HG03280 (cell line): Measurements from ENCODE around the gene ETNPPL.

ENCODE experiments used
- ATAC-seq: cut with Tn5 transposase; IDR thresholded peaks from one replicate; pipeline ENCODE4 v1.9.1; 2021; ENCODE audit warnings: mild to moderate bottlenecking, moderate library complexity; ENCODE audit not compliant: unreplicated experiment

ETNPPL gene

DNA sequence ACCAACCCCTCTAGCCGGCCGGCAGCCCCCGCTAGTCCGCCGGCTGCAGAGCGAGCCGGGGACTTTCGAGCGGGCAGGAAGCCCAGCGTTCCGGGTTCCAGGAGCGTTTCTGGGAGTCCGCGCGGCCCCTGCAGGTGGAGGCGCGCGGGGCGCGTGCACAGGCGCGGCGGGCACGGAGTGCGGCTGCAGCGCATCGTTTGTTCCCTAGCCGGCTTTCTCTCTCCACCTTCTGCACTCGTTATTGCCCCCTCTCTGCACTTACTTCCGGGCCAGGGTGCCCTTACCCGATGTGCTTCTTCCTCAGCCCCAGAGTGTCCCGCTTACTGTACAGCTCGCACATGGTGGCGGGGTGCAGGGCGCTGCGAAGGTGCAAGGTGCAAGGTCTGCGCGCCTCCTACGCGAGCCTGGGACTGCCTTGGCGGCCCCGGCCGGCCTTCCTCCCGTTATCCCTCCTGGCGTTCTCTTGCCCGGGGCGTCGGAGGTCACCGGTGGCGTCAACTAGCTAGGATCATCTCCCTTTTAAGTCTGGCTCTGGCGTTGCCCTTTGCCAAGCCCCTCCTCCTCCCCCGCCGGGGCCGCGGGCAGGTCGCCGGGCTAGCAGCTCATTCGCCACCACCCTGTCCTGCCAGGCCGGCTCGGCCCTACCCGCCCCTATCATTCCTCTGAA, at the start of gene ETNPPL:
TSS of gene ETNPPL (minus strand) at position 495 of the 667 bp plus-strand sequence. CDS start at position 340, 155 bp downstream.
- ATAC-seq = no peak

DNA sequence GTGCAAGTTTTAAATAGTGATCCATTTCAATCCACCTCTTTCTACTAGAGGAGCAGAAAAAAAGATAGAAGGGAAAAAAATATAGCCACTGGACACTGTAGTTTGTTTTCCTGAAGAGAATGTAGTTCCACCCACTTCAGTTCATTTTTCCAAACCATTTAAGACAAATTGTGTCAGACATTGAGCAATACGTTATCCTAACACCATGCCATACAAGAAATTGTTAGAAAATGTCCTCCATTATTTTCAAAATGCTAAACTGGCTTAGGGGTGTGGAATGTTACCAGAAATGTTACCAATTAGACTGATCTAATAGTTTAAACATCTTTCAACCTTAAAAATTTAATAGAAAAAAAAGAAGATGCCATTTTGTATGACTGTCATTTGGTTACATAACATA, 48.6 kb upstream of the ETNPPL start:
- no peak for ATAC-seq

DNA sequence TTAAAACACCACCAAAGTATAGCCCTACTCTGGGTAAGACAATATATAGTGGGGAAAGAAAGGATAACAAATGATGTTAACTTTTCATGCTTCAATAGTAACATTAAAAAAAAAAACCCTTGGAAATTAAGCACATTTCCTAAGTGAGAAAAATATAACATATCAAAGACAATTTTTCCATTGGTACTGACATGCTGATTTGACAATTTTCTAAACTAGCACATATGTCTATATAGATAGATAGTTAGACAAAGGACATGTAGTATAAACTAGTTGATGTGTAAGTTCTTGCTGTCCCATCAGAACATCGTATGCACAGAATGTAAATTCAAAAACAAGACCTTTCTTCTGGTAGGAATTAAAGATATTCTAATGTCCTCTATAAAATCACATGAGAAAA, 47.2 kb upstream of the ETNPPL start:
- no peak for ATAC-seq

DNA sequence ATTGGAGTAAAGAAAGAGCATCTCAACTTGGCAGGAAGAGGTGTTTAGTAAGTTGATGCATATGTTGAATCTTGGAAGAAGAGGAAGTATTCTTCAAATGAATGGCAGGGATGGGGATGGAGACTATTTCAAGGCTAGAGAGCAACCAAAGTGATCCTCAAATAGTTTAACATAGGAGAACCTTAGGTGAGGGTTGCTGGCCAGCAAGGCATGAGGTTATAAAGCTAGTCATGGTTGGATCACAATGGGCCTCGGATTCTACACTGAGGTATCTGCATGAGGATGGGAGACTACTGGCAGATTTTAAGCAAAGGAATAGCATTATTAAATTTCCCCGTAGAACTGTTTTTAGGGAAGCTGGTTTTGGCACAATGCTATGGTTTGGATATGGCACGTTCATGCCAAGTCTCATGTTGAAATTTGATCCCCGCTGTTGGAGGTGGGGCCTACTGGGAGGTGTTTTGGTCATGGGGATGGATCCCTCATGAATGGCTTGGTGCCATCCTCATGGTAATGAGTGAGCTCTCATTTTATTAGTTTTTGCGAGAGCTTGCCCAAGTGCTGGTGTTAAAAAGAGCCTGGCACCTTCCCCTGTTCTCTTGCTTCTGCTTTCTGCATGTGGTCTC, 41.9 kb upstream of the ETNPPL start:
- ATAC-seq = no peak

DNA sequence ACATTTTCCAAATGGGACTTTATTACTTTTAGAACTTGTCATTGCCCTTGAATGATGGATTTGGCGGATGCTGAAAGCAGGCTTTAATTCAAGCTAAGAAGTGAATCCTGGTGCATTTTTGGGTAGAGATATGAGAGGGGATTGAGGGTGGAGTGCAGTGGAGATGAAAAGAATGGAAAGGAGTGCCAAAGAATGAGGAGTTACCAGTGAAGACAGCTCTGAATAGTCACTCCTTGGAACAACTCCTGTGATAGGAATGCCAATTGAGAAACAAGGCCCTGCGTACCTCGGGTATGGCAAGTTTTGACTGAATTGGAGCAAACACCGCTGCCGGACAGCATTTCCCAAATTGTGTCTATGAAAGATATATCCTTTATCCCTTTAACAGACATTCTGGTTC, 36.5 kb upstream of the ETNPPL start:
- ATAC-seq = no peak

DNA sequence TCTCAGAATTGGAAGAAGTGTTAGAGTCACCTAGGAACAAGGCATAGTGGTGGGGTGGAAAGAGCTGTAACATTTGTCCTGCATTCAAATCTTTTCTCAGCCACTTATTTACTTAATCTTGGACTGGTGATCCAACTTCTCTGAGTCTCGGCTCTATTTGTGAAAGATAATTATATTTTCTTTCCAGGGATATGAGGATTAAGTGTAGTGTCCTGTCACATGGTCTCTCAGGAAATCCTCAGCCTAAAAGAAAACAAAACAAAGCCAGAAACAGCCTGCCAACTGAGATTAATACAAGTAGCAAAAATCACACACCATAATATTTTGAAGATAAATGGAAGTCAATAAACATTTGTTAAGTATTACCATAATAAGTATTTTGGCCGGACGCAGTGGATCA, 33.3 kb upstream of the ETNPPL start:
- no peak for ATAC-seq

DNA sequence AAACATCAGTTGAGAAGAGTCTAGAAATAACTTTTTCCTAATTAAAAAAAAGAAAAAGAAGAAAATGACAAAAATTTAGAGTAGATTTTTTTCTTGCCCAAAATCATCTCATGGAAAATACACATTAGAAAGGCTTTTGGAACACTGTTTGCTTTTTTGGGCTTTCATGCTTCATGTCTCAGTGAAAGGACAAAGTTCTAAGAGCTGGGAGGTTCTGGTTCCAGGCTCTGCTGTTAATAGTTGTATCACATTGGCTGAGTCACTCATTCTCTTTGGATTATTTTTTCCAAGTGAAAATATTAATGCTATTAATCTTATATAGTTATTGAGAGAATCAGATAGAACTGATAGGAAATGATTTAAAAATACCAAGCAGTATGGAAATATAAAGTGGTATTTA, 32.9 kb upstream of the ETNPPL start:
- ATAC-seq = no peak

DNA sequence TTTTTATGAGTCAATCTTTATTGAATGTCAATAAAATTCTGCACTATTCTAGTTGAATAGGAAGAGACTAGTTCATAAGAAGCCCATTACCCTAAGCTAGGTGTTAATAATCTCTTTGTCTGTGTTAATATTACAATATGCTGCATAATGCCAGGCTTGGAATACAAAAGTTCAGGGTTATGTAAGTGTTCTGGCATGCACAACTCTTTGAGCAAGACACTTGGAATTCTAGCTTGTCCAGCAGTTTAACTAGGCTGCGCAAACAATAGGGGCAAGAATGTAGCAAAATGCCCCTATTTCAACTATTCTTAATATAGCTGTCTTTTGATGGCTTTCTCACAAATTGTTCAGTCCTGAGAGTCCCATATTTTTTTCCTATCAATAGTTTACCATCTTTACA, 31.3 kb upstream of the ETNPPL start:
- no peak for ATAC-seq

DNA sequence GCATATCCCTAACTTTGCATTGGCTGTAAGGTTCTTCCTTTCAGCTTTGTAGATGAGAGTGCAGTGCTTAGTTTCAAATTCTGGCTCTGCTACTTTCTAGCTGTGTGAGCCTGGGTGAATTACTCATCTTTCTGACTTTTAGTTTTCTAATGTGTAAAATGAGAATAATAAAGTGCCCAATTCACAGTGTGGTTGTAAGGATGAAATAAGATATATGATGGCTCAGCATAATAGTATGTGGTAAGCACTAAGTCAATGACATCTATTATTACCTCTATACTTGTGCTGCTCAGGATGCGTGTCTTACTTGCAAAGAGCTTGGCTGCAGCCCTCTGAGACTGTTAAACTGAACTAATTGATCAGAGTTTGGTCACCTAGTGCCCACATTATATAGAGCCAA, 30.6 kb upstream of the ETNPPL start:
- ATAC-seq = no peak

DNA sequence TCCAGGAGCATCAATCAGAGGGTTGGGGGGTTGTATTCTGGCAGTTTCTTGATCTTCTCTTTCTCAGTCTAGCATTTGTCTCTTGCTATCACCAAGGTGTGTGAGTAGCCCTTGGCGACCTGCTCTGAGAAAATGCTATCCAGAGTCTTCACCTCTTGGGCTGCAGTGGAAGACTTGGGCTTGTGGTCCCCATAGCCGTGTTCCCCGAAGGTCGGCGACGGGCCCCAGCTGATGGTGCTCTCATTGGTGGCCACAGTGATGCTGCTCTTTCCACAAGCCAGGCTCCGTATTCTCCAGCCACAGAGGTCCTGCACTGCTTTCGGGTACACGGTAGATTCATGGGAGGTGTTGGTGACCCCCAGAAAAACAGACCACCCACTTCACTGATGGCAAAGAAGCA, 25.9 kb upstream of the ETNPPL start:
- ATAC-seq = no peak

DNA sequence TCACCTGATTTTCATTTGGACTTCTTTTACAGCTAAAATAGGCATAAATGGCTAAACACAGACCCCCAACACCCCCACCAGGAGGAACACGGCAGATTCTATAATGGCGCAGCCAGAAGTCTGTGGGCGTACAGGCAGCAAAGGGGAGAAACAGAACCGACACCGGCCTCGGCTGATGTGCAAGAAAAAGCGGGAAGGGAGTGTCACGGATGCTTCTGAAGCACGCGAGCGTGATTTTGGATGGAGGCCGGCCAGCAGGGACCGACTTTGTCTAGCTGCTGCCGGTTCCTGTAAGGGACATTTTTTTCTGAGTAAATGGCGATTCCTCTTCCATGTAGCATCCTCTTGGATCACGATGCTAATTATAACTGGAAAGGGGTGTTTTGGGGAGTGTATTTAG, 24.9 kb upstream of the ETNPPL start:
- ATAC-seq = no peak

DNA sequence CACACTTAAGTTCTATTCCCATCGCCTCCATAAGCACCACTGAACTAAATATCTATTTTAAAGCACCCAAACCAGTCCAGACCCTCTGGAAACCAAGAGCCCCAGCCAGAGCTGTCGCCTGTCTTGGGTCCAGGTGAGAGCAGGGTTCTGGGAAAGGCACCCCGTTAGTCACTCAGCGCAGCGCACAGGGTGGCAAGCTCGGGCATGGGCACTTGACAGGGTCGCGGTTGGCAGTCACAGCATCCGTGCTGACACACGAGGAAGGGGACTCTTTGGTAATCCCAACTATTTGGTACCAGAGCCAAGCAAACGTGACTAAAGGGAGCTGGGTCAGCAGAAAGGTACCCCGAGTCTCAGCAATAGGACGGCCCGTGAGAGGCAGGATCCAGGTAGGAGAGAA, 24.3 kb upstream of the ETNPPL start:
- ATAC-seq = no peak

DNA sequence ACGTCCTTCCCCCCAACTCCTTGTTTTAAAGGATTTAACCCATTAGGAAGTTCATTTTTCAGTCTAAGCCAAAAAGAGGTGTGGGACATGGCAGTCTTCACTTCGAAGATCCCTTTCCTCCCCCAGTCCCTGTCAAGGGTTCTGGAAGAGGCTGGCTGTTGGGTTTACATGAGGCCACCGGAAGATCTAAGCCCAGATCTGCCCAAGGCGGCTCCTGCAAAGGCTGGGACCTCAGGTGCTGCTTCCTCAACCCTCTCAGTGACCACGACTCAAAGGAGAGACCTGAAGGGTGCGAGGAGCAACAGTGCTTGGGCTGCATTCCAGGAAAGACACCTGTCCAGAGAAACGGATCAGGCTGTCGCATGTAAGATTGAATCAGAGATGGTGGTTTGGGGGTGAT, 23.5 kb upstream of the ETNPPL start:
- ATAC-seq = no peak

DNA sequence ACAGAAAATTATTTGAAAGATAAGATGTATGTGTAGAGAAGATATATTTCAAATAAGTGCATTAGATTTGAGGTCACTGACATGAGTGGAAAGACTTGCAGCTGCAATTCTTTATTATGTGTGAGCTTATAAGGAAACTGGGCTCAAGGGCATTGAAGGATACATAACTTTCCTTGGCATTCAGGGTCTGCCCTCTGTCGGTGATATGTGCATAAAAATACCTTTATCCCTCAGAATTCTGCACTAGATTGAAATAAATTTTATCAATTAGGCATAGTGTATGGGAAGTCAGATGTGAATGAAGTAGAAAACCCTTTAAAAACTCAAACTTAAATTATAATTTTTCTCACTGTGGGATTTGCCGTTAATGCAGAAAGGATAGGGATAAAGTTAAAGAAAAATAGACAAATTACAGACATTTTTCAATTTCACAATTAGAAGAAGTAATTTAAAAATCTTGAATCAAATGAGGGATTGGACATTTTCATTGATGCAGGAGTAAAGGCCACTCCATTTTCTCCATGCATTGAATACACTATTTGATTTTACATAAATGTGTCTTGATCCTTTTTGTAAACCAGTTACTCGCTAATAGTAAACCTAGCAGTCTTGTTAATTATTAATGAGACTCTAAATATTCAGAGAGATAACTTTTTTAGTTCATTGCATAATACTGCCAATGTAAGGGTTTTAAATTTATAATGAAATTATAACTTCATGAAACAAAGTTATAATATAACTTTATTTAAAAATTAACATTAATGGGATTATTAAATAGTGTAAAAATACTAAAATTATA, 21.0 kb upstream of the ETNPPL start:
- ATAC-seq = no peak

DNA sequence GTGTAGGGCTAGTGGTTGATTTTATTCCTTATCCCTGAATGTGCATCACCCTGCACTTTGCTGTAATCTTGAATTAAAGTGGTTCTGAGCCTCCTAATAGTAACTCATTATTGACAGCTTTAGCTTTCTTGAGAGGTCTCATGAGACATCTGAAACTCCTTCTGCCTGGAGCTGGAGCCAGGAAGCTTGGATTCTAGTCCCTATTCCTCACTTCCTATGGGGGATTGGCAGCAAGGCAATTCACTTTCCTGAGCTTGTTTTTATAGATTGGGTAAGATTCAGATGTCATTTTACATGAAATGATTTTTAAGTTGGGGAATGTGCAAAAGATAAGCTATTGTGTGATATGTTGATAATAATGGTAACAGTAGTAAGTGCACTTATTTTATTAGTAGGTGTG, 17.1 kb upstream of the ETNPPL start:
- ATAC-seq = no peak

DNA sequence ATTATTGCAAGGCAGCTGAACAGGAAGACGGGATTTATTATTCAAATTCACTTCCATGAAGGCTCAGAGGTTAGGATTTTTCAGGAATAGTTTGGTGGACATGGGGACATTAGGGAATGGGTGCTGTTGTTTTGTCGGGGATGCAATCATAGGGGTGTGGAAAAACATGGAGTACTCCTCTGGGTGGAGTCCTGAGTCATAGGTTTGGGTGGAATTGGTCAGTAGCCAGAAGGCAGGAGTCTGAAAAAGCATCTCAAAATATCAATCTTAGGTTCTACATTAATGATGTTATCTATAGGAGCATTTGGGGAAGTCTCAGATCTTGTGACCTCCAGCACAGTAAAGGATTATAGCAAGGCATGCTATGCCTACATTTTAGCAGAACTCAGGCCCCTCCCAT, 14.5 kb upstream of the ETNPPL start:
- ATAC-seq = no peak

DNA sequence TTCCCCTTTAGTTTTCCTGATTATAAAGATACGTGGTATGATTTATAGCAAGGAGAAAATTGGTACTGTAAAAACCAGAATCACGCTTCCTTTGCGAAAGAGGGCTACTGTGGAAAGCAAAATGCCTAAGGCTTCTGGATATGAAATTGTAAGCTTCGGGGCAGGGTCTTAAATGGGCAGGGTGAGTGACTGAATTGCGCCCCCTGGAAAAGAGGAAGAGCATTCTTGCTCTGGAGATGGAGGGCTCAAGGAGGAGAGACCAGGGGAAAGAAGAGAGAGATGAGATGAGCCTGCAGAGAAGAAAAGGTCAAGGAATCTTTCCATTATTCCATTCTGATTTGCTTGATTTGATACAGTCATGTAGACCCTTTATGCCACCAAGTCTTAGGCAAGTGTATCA, 13.1 kb upstream of the ETNPPL start:
- no peak for ATAC-seq

DNA sequence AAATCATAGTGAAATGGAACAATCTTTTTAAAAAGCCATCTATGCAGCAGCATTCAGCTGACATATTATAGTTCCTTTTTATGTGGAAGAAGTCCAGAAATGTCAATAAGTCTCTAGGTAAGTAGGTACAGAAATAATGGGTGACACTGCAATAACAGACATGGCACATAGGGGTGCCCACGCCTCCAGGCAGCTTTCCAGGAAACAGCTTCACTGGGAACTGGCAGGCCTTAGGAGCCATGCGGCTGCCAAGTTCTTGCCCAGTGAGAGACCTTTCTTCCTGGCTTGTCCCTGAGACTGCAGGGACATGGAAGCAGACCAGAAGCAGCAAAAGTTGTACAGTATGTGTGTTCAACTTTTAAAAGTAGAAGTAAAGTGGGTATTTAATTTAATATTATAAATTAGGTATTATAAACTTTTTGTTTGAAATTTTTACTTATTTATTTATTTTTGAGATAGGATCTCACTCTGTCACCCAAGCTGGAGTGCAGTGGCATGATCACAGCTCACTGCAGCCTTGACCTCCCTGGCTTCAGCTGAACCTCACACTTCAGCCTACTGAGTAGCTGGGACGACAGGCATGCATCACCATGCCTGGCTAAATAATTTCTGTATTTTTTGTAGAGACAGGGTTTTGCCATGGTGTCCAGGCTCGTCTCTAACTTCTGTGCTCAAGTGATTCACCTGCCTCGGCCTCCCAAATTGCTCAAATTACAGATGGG, 12.1 kb upstream of the ETNPPL start:
- ATAC-seq = no peak

DNA sequence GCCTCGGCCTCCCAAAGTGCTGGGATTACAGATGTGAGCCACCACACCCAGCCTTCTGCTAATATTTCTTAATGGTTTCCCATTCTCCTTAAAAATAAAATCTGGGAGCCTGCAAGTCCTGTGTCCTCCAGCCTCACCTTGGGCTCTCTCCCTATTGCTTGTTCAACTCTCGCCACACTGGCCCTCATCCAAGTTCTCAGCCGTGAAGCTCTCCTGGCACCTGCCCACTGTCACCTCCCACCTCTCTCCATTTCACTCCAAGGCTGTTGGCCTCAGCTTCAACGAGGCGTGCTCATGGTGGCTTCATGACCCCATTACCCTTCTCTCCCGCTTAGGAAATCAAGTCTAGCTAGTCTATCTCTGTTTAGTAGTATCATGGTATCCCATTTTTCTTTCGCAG, 9.5 kb upstream of the ETNPPL start:
- ATAC-seq = no peak

DNA sequence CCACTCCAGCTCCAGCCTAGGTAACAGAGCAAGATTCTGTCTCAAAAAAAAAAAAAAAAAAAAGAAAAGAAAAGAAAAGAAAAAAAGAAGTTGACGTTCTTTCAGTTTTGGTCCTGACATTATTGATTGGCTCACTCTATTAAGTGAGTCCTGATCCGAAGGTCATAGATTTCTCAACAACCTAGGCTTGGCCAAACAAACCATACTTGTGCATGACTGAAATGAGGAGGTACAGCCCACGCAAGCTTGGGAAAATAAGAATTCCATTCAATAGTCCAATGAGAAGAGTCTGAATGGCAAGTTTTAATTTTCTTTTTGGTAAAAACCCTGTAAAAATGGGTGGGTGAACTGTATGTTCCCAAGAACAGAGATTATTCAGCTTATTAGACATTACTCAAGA, 3.2 kb upstream of the ETNPPL start:
- ATAC-seq = no peak

DNA sequence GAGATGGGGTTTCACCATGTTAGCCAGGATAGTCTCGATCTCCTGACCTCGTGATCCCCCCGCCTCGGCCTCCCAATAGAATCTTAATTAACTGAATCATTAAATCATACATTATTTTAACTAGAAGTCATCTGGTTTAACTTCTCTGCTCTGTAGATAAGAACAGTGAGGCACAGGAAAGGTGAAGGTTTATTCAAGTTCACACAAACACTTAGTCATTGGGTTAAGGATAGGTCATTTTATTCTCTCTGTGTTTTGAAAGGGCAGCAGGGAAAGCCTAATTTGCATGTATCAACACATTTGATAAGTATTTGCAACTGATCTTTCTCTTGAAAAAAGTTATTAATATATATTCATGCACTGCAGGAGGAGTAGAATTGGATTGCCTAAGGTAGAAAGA, 1.1 kb upstream of the ETNPPL start:
- ATAC-seq = no peak

DNA sequence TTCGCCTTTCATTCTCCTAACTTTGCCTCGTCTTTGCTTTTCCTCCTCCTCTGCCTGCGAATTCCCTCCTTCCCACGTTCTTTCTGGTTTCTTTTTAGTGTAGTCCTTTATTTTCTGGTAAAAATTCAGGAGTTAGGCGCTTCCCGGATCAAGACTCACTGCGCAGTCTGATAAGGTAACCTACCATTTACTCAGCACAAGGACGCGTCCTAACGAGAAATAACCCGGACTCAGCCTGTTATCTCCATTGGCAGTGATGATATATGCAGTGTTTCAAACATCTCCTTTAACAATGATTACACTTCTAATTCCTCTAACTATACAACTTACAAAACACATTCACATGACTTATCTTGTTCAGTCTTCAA, 357 bp upstream of the ETNPPL start:
- no peak for ATAC-seq
